ENCODE data around the gene NDUFAF8. TPM values are rescaled to one million over a fixed set of nuclear protein-coding genes. Genes with fewer than 3 reads are reported as not detected.

Gene NDUFAF8
- total and polyA plus RNA-seq, 3 donors from 2014 or later = 61.1 to 63.4 (median 62.5) TPM

DNA sequence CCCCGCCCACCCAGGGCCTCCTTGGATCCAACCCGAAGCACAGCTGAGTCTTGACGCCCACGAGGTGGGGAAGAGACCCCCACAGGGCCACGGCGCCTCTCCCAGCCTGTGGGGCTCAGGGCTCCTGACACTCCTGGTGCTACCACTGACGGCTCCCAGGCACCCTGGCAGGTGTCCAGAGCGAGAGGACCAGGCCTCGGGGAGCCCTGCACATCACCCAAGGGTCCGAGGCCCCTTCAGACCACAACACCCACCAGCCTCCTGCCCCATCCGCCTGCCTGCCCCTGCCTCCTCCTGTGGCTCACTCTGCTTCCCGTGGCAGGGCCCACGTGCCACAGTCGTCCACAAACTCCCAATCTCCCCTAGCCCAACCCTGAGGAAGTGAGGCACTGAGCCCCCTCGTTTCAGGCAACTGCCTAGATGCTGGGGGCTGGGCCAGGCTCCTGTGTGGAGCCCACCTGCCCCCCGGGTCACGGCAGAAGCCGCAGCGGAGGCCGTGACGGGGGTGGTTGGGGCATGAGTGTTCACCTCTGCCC, 44.8 kb upstream of the NDUFAF8 start:
- TF ChIP-seq POLR2A (IDR thresholded peaks at IDR 0.05) = no peak
- TF ChIP-seq, protein P1, sequence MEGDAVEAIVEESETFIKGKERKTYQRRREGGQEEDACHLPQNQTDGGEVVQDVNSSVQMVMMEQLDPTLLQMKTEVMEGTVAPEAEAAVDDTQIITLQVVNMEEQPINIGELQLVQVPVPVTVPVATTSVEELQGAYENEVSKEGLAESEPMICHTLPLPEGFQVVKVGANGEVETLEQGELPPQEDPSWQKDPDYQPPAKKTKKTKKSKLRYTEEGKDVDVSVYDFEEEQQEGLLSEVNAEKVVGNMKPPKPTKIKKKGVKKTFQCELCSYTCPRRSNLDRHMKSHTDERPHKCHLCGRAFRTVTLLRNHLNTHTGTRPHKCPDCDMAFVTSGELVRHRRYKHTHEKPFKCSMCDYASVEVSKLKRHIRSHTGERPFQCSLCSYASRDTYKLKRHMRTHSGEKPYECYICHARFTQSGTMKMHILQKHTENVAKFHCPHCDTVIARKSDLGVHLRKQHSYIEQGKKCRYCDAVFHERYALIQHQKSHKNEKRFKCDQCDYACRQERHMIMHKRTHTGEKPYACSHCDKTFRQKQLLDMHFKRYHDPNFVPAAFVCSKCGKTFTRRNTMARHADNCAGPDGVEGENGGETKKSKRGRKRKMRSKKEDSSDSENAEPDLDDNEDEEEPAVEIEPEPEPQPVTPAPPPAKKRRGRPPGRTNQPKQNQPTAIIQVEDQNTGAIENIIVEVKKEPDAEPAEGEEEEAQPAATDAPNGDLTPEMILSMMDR (IDR thresholded peaks at IDR 0.05) = no peak
- WGBS, 2 donors = 96 to 99% methylated on average over 11 to 21 of the region's 21 CpGs
- H3K36me3 ChIP-seq (ENCODE audit: low read depth, missing control alignments) = no peaks in the 10 kb centered on the region

DNA sequence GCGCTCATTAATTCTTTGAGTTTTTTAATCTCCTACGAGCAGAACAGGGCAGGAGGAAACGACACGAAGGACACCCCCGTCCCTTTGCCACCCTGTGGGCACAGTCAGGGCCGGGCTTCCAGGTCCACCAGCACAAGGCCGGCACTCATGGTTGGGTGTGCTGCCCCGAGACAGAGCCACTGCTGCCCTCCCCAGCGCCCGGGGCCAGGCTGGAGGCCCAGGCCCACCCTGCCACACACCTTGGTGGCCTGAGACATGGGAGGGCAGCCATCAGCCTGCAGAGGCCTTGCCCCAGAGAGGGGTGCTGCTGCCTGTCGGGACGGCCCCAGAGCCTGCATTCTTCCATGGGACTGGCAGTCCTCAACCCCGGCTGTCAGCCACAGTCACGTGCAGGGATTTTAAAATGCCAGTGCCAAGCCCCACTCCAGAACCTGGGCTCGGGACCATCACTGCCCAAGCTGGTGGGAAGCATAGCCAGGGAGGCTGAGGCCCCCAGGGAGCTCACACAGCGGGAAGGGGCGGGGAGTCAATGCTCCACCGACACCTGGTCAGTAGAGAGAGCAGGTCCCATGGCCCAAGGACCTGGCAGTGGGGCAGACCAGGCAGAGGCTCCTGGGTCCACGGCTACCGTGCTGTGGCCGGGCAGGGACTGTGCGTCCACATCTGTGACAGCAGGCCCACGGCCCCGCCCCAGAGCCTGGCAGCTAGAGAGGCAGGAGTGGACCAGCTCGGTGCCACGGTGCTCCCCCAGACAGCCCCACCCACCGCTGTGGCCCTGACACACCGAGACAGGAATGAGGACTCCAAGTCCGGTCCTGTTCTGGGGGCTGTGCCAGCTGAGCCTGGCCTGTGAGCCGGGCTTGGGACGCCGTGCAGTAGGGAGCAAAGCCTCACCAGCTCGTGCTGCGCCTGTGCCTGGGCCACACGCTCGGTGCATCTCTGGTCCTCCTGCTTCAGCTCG, 43.9 kb upstream of the NDUFAF8 start:
- TF ChIP-seq POLR2A (IDR thresholded peaks at IDR 0.05) = no peak
- TF ChIP-seq, protein P1 (IDR thresholded peaks at IDR 0.05) = no peak
- H3K9me3 ChIP-seq = no peaks in the 10 kb centered on the region
- H3K4me3 ChIP-seq = no peak overlapping the region
- H3K27ac ChIP-seq = no peak overlapping the region
- intact Hi-C loops (cut with DNase I; ENCODE audit: low total_unique reads) = no loop called here
- WGBS, 2 donors = 86 to 100% methylated on average over 5 to 36 of the region's 37 CpGs
- DNase-seq = no peak
- H3K4me1 ChIP-seq = peaks cover 15% of the 10 kb centered on the region
- H3K27me3 ChIP-seq = no peaks in the 10 kb centered on the region
- no peaks in the 10 kb centered on the region for H3K36me3 ChIP-seq (ENCODE audit: low read depth, missing control alignments)

More for the DNA sequence above, 44.8 kb upstream of the NDUFAF8 start:
- Histone ChIP-seq H3K27ac (no peak overlapping the region), H3K4me1 (peaks cover 7% of the 10 kb centered on the region), H3K9me3 (no peaks in the 10 kb centered on the region), H3K4me3 (no peak overlapping the region), H3K27me3 (no peaks in the 10 kb centered on the region)
- intact Hi-C loops (cut with DNase I; ENCODE audit: low total_unique reads) = no loop called here
- no peak for DNase-seq

GRCh38 chr17:81195941-81196495, 43.1 kb upstream of the NDUFAF8 start:
- TF ChIP-seq POLR2A (IDR thresholded peaks at IDR 0.05) = no peak
- TF ChIP-seq, protein P1 (IDR thresholded peaks at IDR 0.05) = no peak
- H3K36me3 ChIP-seq (ENCODE audit: low read depth, missing control alignments) = no peaks in the 10 kb centered on the region
- no peak overlapping the region for H3K4me3 ChIP-seq
- no peaks in the 10 kb centered on the region for H3K9me3 ChIP-seq
- intact Hi-C loops (cut with DNase I; ENCODE audit: low total_unique reads) = no loop called here
- WGBS, 2 donors = 87 to 96% methylated on average over 3 to 14 of the region's 14 CpGs
- H3K4me1 ChIP-seq = peaks cover 20% of the 10 kb centered on the region
- DNase-seq = no peak
- H3K27me3 ChIP-seq = no peaks in the 10 kb centered on the region
- H3K27ac ChIP-seq = no peak overlapping the region

GRCh38 chr17:81196505-81197408, 42.4 kb upstream of the NDUFAF8 start:
- 82 to 95% methylated on average over 32 to 45 of the region's 45 CpGs for WGBS, 2 donors
- intact Hi-C loops (cut with DNase I; ENCODE audit: low total_unique reads) = no loop called here
- DNase-seq = no peak
- H3K9me3 ChIP-seq = no peaks in the 10 kb centered on the region
- H3K4me3 ChIP-seq = no peak overlapping the region
- H3K4me1 ChIP-seq = peaks cover 20% of the 10 kb centered on the region
- H3K36me3 ChIP-seq (ENCODE audit: low read depth, missing control alignments) = no peaks in the 10 kb centered on the region
- H3K27ac ChIP-seq = no peak overlapping the region
- no peaks in the 10 kb centered on the region for H3K27me3 ChIP-seq
- no peak for TF ChIP-seq POLR2A (IDR thresholded peaks at IDR 0.05)
- TF ChIP-seq, protein P1 (IDR thresholded peaks at IDR 0.05) = no peak
